Upper lobe of left lung (tissue), 4 donors: ENCODE measurements around the gene VSTM2B.

Experiments
- POLR2A ChIP-seq, 4 donors: fragments of 450-650 bp; IDR thresholded peaks; one replicate each; pipeline ENCODE4 v1.5.1; 2016 to 2017; ENCODE audit warnings: antibody characterized with exemption in 4 of 4, mild to moderate bottlenecking in 2 of 4
- TF ChIP-seq, protein P1 (sequence below), 6 experiments: fragments of 450-650 bp in 4 of 6; fragments of 200-600 bp in 2 of 6; sonication (generic) in 2 of 6; IDR thresholded peaks; one replicate each; pipeline ENCODE4 v1.5.1; 2016 to 2019; ENCODE audit warnings: antibody characterized with exemption in 6 of 6

GRCh38 chr19:29603308-29603707 is 77.5 kb downstream of the VSTM2B start:
- TF ChIP-seq POLR2A (IDR thresholded peaks at IDR 0.05): no peak
- TF ChIP-seq, protein P1, sequence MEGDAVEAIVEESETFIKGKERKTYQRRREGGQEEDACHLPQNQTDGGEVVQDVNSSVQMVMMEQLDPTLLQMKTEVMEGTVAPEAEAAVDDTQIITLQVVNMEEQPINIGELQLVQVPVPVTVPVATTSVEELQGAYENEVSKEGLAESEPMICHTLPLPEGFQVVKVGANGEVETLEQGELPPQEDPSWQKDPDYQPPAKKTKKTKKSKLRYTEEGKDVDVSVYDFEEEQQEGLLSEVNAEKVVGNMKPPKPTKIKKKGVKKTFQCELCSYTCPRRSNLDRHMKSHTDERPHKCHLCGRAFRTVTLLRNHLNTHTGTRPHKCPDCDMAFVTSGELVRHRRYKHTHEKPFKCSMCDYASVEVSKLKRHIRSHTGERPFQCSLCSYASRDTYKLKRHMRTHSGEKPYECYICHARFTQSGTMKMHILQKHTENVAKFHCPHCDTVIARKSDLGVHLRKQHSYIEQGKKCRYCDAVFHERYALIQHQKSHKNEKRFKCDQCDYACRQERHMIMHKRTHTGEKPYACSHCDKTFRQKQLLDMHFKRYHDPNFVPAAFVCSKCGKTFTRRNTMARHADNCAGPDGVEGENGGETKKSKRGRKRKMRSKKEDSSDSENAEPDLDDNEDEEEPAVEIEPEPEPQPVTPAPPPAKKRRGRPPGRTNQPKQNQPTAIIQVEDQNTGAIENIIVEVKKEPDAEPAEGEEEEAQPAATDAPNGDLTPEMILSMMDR (IDR thresholded peaks at IDR 0.05): no peak
